Nucleus accumbens (tissue), 56 donors: Measurements from ENCODE around the gene PPP1R16B.
A peak's percentile ranks its signal among the peaks of the same experiment; 100 is the strongest.

ENCODE experiments used
- DNase-seq, 56 donors: peaks; one replicate each; lab custom pipeline; 2025; lab: John Stamatoyannopoulos, UW

Gene PPP1R16B

DNA sequence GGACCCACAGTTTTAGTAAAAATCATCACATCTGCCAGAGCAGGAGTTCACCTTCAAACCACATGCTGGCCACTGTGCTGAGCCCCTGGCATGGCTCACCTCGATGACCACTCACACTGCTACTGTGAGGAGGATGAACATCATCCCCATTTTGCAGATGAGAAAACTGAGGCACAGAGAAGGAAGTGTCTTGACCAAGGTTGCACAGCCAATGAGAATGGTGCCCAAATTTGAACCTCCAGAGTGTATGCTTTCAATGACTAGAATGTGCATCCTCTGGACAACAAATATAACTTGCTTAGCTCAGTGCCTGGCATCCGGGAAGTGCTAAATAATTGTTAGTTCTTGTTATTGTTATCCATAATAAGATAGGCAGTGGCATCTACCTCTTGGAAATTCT is 83.6 kb downstream of the PPP1R16B start:
- no peak for DNase-seq

DNA sequence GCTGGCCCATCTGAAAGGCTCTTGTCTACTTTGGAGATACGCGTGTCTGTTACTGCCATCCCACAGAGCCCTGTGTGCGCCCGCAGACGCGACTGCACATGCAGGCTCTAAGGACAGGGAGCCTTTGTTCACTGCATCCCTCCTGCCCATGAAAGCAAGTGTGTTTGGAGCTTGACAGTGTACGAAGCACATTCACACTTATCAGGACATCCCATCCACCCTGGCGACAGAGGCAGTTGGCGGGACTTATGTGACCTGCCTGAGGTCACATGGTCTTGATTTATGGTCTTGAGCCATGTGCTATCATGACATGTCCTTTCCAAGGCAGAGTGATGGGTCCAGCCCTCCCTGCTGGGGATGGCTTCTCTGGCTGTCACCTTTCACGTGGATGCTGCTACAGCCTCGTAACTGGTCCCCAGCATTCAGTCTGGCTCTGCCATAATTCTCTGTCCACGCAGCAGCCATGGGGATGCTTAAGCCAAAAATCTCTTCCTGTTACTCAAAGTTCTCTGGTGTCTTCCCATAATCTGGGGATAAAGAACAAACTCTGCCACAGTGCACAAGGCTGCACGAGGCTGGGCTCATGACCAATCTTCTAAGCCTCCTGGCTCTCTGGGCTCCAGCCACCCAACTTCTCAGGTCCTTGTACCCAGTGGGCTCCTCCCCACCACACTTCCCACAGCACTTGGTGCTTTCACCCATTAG is 84.4 kb downstream of the PPP1R16B start:
- peak in 53 of 56 donors; percentile 34 to 97 (median 83) for DNase-seq

DNA sequence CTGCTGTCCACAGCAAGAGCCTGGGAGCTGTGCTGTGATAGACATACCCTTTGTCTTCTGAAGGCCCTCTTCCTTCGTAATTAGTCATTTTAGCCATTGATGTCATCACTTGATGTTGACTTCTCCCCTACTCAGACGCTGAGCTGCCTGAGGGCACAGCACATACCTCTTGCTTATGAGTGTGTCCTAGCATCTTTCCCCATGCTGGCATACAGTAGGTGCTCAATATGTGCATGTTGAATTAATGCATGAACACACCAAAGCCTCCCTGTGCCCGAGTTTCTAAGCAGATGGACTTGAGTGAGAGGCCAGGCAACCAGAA is 85.0 kb downstream of the PPP1R16B start:
- no peak for DNase-seq

DNA sequence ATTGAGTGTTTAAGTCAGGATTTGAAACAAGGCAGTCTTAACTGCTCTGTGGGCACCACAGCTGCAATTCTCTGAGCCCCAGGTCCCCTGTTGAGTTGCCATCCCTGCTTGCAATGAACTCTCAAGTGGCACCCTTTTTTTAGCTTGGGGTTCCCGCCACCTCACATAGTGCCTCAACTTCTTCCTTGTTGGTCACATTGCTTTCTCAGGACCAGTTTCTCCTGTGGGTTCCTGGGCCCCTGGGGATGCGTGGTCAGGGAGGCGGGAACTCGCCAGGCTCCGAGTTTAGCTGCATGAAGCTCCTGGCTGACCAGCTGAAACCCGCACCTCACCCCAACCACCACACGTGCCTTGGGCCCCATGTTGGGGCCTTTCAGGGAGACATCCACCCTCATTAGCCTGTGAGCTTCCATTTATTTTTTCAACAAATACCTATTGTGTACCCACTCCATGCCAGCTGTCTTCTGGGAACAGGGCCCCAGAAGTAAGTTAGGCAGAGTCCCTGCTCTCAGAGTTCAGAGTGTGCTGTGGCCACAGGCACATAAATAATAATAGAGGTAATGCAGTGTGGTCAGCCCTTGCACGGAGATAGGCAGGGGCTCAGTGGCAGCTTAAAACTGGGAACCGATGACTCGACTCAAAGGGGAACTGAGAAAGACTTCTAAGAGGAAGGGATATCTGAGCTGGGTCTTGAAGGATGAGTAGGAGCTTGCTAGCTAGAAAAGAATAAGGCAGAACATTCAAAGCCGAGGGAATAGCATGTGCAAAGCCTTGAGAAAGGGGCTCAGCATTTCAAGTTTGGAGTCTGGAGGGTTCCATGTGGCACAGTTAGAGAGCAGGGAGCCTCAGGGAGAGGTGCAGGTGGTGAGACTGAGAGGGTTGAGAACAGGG is 86.8 kb downstream of the PPP1R16B start:
- peak in 1 of 56 donors; percentile 15 for DNase-seq

GRCh38 chr20:38893056-38893564 is 87.6 kb downstream of the PPP1R16B start:
- peak in 3 of 56 donors; percentile 30 to 56 (median 45) for DNase-seq

GRCh38 chr20:38893565-38894090 is 88.1 kb downstream of the PPP1R16B start:
- peak in 51 of 56 donors; percentile 19 to 87 (median 67) for DNase-seq

- peak in 12 of 56 donors; percentile 57 to 84 (median 70) for DNase-seq
Measured at GRCh38 chr20:38894091-38894847, 88.8 kb downstream of the PPP1R16B start.

- DNase-seq = no peak
Measured at GRCh38 chr20:38895098-38895949, 89.8 kb downstream of the PPP1R16B start.

DNA sequence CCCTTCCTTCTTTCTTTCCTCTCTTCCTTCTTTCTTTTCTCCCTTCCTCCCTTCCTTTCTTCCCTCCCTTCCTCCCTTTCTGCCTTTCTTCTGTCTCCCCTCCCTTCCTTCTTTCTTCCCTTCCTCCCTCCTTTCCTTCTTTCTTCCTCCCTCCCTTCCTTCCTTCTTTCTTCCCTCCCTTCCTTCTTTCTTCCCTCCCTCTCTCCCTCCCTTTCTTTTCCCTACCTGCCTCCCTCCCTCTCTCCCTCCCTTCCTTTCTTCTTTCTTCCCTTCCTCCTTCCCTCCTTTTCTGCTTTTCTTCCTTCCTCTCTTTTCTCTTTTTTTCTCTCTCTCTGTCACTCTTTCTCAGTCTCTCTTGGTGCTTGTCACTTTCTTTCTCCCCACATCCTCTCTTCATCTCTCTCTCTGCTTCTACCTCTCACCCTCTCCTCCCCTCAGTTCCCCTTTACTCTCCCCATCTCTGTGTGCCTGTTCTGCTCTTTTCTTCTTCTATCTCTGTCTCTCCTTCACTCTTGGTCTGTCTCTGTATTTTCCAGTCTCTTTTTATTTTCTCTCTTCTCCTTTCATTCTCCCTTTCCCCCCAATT is 90.6 kb downstream of the PPP1R16B start:
- DNase-seq = no peak

DNA sequence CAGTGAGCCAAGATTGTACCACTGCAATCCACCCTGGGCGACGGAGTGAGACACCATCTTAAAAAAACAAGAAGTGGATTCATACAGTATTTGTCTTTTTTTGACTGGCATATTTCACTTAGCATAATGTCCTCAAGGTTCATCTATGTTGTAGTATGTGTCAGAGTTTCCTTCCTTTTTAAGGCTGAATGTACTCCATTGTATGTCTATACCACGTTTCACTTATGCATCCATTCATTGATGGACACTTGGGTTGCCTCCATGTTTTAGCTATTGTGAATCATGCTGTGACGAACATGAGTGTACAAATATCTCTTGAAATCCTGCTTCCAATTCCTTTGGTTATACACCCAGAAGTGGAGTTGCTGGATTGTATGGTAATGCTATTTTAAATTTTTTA is 91.8 kb downstream of the PPP1R16B start:
- DNase-seq = no peak

- peak in 1 of 56 donors; percentile 15 for DNase-seq
Measured at GRCh38 chr20:38900606-38901005, 95.1 kb downstream of the PPP1R16B start.

DNA sequence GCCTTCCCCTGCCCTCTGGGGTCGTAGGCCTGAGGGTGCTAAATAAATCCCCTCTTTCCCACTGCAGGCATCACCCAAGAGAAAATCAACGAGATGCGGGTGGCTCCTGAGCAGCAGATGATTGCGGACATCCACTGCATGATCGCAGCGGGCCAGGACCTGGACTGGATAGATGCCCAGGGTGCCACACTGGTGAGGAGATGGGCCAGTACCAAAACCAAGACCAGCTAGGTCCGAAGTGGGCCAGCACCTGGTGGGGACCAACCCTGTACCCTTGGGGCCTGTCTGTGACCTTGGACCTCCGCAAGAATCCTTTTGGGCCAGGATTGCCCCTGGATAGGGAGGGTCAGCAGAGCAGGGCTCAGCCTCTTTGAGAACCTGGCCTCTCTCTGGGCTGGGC is 97.1 kb downstream of the PPP1R16B start:
- no peak for DNase-seq

GRCh38 chr20:38903335-38903734 is 97.8 kb downstream of the PPP1R16B start:
- no peak for DNase-seq

GRCh38 chr20:38905375-38905774 is 99.9 kb downstream of the PPP1R16B start:
- DNase-seq = no peak

DNA sequence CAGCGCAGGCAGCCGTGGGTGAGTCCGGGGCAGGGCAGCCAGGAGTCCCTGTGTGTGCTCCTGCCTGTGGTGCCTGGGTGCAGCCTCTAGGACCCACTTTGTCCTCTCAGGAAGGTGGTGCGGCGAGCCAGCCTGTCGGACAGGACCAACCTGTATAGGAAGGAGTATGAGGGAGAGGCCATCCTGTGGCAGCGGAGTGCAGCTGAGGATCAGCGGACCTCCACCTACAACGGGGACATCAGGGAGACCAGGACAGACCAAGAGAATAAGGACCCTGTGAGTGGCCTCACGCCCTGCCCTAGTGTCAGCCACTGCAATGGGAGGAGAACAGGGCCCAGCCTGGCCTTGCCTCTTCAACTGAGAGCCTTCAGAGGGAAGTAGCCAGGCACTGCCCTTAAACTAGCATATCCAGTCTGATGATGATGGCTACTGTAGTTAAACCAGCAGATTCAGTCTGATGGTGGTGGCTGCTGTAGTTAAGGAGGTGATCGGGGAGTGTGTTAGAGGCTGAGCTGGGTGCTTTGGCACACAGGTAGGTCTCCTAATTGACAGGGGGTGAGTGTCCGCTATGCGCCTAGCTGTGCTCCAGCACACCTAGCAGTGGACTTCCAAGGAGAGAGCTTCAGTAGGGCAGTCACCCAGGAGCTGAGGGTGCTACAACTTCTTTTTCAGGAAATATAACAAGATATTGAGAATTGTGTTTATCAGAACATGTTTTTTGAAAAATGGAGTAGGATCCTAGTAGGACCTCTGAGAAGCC is 102.6 kb downstream of the PPP1R16B start:
- DNase-seq = no peak

- no peak for DNase-seq
Measured at GRCh38 chr20:38915355-38915754, 109.9 kb downstream of the PPP1R16B start.

- DNase-seq = no peak
Measured at GRCh38 chr20:38917657-38918056, 112.2 kb downstream of the PPP1R16B start.

- DNase-seq = no peak
Measured at GRCh38 chr20:38918172-38918571, 112.7 kb downstream of the PPP1R16B start.
